ENCODE measurements around the gene GPRC5B.

GPRC5B gene

DNA sequence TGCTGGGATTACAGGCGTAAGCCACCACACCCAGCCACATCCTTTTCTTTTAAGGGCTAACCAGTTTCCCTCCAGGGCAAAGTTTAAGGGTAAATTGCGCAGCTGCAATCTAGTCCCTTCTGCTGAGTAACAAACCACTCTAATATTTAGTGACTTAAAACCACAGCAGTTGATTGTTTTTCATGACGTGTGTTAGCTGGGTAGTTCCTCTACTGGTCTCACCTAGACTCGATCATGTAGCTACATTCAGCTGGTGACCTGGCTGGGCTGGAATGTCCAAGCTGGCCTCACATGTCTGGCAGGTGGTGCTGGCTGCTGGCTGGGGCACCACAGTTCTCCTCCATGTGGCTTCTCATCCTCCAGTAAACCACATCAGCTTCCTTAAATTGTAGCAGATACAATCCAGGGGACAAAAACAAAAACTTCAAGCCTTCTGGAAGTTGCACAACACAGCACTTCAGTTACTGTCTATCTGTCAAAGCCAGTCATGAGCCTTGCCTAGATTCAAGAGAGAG lies 75.5 kb downstream of the GPRC5B start:
- no peak for DNase-seq

DNA sequence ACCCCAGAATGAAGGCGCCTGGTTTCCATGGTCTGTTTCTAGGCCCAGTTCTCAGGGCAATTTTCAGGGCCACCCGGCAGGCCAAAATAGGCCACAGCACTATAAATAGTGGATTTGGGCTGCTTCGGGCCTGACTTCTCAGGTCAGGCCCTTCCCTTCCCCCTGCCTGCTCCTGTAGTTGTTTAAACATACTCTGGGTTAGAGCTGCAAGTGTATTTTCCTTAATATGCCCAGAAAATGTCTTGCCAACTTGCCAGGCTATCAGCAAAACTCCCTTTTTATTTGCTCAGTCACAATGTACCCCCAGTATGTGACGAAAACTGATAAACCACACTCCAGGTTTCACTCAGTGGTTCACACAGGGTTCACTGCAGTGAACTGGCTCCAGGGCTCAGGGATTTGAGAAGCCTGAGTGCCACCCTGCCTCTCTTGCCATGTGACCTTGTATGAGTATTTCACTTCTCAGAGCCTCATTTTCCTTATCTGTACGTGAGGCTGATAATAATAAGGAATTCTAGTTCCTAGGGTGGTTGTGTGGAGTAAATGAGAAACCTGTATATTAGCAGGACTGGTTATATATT lies 76.5 kb downstream of the GPRC5B start:
- no peak for DNase-seq

Data from NCI-H524 (cell line).